Endothelial cell of umbilical vein (primary cell): ENCODE results near the gene NUBPL.

ENCODE experiments used
- CTCF ChIP-seq, 2 donors: IDR thresholded peaks; 1 replicate in 1 of 2; 2 replicates in 1 of 2; pipeline ENCODE4 v1.5.1; 2011; ENCODE audit warnings: low read length in 2 of 2, mild to moderate bottlenecking in 2 of 2, moderate library complexity in 2 of 2, control low read depth in 1 of 2, inconsistent platforms in 1 of 2, low read depth in 1 of 2; ENCODE audit not compliant: insufficient read depth in 1 of 2; ENCODE audit errors: extremely low read depth in 1 of 2
- EZH2 ChIP-seq: IDR thresholded peaks from 2 replicates; pipeline ENCODE4 v1.6.1; 2012; ENCODE audit warnings: borderline replicate concordance, low read depth, mild to moderate bottlenecking, moderate library complexity, low read length, inconsistent platforms; ENCODE audit not compliant: severe bottlenecking
- FOS ChIP-seq: IDR thresholded peaks from 2 replicates; pipeline ENCODE4 v1.6.1; 2011; ENCODE audit warnings: mild to moderate bottlenecking, low read length, moderate library complexity, borderline replicate concordance; ENCODE audit not compliant: insufficient read depth
- GATA2 ChIP-seq: IDR thresholded peaks from 2 replicates; pipeline ENCODE4 v1.7.0; 2011; ENCODE audit warnings: low read depth, mild to moderate bottlenecking, moderate library complexity, mixed read lengths, low read length; ENCODE audit not compliant: insufficient read length, insufficient read depth
- JUN ChIP-seq: IDR thresholded peaks from 2 replicates; pipeline ENCODE4 v1.6.1; 2011; ENCODE audit warnings: borderline replicate concordance, low read depth; ENCODE audit not compliant: insufficient read length, insufficient read depth
- MAX ChIP-seq: IDR thresholded peaks from 2 replicates; pipeline ENCODE4 v1.6.1; 2011; ENCODE audit not compliant: insufficient read depth, insufficient read length
- MYC ChIP-seq: IDR thresholded peaks from one replicate; pipeline ENCODE4 v1.6.1; 2011; ENCODE audit warnings: mild to moderate bottlenecking, low read depth, low read length
- POLR2A ChIP-seq: IDR thresholded peaks from 2 replicates; pipeline ENCODE4 v1.6.1; 2012; ENCODE audit warnings: low read depth, mild to moderate bottlenecking, control low read depth, low read length
- POLR2AphosphoS5 ChIP-seq: IDR thresholded peaks from 2 replicates; pipeline ENCODE4 v1.6.1; 2012; ENCODE audit warnings: low read depth, mild to moderate bottlenecking, control low read depth, low read length, moderate library complexity; ENCODE audit not compliant: insufficient read depth

GRCh38 chr14:31527087-31527486 is 34.1 kb upstream of the NUBPL start:
- TF ChIP-seq CTCF (IDR thresholded peaks at IDR 0.05; ENCODE audit: extremely low read depth in 1 of 2, insufficient read depth in 1 of 2, low read depth in 1 of 2, low read length in 2 of 2), result no peak
- no peak for TF ChIP-seq MAX
- no peak for TF ChIP-seq EZH2
- TF ChIP-seq FOS, result no peak
- TF ChIP-seq MYC, result no peak
- no peak for TF ChIP-seq POLR2A
- TF ChIP-seq POLR2AphosphoS5, result no peak
- TF ChIP-seq JUN, result no peak
- no peak for TF ChIP-seq GATA2
